Right hindlimb (tissue), 1 donor: Measurements from ENCODE around the gene DNMT3A.
"Not testable (repeated sequence)": the region's sequence is repeated elsewhere in the genome, so short reads cannot be mapped to it uniquely, and the experiment has no call there.

ENCODE experiments used
- DNase-seq: peaks from one replicate; pipeline ENCODE4 v3.0.0-alpha.2; 2018

Gene DNMT3A

GRCh38 chr2:25230198-25230947 lies 111.4 kb downstream of the DNMT3A start:
- peak; percentile 49 for DNase-seq

- peak; percentile 53 for DNase-seq
Observed at GRCh38 chr2:25229279-25230197, 112.2 kb downstream of the DNMT3A start.

- DNase-seq, result peak; percentile 90
Observed at GRCh38 chr2:25228848-25229278, 112.9 kb downstream of the DNMT3A start.

- no peak for DNase-seq
Observed at GRCh38 chr2:25227576-25227975, 114.1 kb downstream of the DNMT3A start.

- no peak for DNase-seq
Observed at GRCh38 chr2:25226827-25227226, 114.9 kb downstream of the DNMT3A start.

- DNase-seq, result no peak
Observed at GRCh38 chr2:25222477-25223121, 119.1 kb downstream of the DNMT3A start.

- no peak for DNase-seq
Observed at GRCh38 chr2:25221579-25221978, 120.1 kb downstream of the DNMT3A start.

- DNase-seq, result no peak
Observed at GRCh38 chr2:25220313-25220712, 121.4 kb downstream of the DNMT3A start.

GRCh38 chr2:25219621-25220020 lies 122.1 kb downstream of the DNMT3A start:
- DNase-seq, result no peak

GRCh38 chr2:25218100-25218499 lies 123.6 kb downstream of the DNMT3A start:
- DNase-seq, result no peak

GRCh38 chr2:25215948-25216679 lies 125.6 kb downstream of the DNMT3A start:
- peak; percentile 92 for DNase-seq

- no peak for DNase-seq
Observed at GRCh38 chr2:25215232-25215631, 126.5 kb downstream of the DNMT3A start.

- DNase-seq, result no peak
Observed at GRCh38 chr2:25213229-25213628, 128.5 kb downstream of the DNMT3A start.

- DNase-seq, result not testable (repeated sequence)
Observed at GRCh38 chr2:25210923-25211322, 130.8 kb downstream of the DNMT3A start.

GRCh38 chr2:25207078-25207545 lies 134.6 kb downstream of the DNMT3A start:
- DNase-seq, result no peak

GRCh38 chr2:25204190-25204838 lies 137.4 kb downstream of the DNMT3A start:
- peak; percentile 42 for DNase-seq

GRCh38 chr2:25202275-25202674 lies 139.4 kb downstream of the DNMT3A start:
- no peak for DNase-seq

- no peak for DNase-seq
Observed at GRCh38 chr2:25201794-25202193, 139.9 kb downstream of the DNMT3A start.

GRCh38 chr2:25201265-25201664 lies 140.5 kb downstream of the DNMT3A start:
- no peak for DNase-seq

- DNase-seq, result no peak
Observed at GRCh38 chr2:25198576-25198975, 143.1 kb downstream of the DNMT3A start.

- no peak for DNase-seq
Observed at GRCh38 chr2:25198209-25198525, 143.6 kb downstream of the DNMT3A start.
